CD1c-positive myeloid dendritic cell (primary cell): Measurements from ENCODE around the gene DPM2.

ENCODE experiments used
- DNase-seq: peaks from one replicate; pipeline ENCODE4 v3.0.0-alpha.2; 2016; ENCODE audit errors: extremely low spot score

The DPM2 gene

DNA sequence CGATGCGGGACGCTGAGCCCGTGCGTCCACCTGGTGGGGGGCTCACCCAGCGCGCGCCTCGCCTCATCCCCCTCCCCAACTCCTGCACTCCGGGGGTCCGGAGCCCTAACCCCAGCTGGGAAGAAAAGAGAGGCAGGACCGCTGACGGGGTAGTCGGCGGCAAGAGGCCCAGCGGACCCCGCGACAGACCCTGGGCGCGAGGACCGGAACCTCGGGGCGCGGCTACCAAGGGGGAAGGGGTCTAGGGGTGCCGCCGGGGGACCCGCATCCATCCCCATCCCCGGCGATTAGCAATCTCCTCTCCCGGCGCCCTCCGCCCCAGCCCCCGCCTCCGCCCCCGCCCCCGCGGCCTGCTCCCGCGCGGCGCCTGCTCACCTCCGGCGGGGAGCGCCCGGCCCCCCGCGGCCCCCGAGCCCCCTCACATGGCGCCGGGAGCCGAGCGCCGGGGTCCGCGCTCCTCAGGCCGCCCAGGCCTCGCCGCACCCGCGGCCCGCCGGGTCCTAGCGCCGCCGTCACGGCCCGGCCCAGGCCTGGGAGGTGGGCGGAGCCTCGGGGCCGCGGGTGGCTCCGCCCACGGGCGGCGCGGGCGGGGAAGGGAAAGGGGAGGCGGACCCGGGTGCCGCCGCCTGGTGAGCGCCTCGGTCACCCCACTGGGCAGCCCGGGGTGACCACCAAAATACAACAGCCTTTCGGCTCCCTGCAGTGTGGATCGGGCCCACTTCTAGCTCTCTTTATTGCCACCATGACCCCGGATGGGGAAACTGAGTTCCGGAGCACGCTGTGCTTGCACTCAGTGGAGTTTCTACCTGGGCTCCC is 38.3 kb downstream of the DPM2 start, which contains the start of gene ST6GALNAC6:
Gene ST6GALNAC6 (minus strand): TSS at position 476 of the 816 bp plus-strand sequence. CDS start 1,622 bp downstream, outside the sequence.
- DNase-seq, result peak; percentile 84

DNA sequence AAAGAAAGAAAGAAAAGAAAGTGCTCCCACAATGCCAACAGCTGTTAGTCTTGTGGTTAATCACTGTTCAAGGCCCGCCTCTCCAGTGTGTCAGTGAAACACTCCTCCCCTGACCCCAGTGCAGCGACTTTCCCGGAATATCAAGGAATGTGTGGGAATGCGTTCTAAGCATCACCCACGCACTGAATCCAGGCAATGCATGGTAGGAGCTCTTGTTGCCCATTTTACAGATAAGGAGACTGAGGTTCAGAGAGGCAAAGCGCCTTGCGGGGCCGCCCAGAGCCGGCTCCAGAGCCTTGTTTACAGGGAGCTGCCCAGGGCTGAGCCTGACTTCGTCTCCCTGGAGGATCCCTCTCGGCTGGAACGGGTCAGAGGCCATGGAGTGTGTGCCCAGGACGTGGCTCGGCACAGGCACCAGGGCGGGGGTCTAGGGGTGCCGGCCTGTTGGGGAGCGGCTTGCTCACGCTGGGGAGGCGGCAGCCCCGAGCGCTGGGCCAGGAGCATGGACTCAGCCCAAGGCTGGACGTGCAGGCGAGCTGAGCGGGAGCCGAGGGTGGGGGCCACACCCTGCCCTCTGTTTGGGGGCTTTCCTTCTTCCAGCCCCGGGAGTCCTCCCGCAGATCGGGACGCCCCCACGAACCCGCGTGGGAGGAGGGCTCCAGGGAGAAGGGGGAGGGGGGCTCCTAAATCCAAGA is 39.1 kb downstream of the DPM2 start:
- DNase-seq, result peak; percentile 27

GRCh38 chr9:127897193-127897692 is 40.4 kb downstream of the DPM2 start:
- peak; percentile 90 for DNase-seq

DNA sequence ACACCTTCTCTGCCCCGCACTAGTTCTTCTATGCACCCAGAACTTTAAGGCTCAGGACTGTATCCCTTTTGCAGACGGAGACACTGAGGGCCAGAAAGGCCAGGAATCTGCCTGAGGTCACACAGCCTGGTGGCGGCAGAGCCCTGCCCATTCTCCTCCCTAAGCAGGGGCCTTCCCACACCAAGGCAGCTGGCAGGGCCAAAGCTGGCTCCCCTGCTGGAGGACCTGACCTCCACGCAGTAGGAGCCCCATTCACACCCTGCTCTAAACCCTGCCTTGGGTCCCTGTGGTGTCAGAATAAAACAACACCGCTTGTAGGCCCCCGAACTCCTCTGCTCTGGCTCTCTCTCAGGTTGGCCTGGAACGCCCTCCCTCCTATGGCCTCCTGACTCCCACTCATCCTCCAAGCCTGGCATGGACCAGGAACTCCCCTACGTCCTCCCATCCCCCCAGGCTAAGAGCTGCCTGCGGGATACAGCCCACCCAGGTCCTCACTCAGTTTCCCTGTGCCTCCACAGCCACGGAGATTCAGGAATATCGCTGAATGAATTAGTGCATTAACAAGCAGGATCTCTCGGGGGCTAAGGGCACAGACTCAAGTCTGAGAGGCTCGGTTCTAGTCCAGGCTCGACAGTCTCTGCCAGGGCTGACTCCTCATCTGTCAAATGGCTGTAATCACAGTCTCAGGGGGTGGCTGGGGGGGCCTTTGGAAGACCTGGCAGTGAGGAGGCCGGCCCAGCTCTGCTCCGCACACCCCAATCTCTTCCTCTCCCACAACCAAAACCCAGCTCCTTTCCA is 41.1 kb downstream of the DPM2 start:
- DNase-seq, result no peak

- DNase-seq, result no peak
These were observed 41.8 kb downstream of the DPM2 start for GRCh38 chr9:127895811-127896210.

- no peak for DNase-seq
These were observed 44.3 kb downstream of the DPM2 start for GRCh38 chr9:127893392-127893791.

GRCh38 chr9:127892831-127893230 is 44.8 kb downstream of the DPM2 start:
- no peak for DNase-seq

DNA sequence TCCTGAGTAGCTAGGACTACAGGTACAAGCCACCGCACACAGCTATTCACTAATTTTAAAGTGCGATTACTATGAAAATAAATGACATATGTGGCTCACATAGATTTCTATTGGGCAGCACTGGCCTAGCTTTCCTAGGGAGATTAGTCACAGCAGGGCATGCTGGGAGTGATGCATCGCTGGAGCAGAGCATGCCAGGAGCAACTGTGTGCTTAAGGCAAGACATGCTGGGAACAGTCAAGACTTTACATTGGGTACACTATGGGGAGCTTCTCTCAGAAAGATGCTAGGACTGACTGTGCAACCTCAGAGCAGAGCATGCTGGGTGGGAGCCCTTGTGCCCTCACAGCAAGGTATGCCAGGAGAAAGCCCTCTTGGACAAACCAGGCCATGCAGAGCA is 47.6 kb downstream of the DPM2 start:
- no peak for DNase-seq

DNA sequence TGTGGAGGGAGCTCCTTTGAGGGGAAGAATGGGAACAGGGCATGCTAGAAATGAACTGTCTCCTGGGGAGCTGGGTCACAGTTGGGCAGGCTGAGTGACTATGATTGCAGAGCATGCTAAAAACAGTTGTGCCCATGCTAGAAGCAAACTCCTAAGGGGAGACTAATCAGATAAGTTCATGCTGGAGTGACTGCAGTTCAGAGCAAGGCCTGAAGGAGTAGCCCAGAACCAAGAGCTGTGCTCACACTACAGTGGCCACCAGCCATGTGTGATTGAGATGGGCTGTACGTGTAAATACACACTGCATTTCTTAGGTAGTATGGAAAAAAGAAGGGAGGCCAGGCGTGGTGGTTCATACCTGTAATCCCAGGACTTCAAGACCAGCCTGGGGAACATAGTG is 49.9 kb downstream of the DPM2 start:
- DNase-seq, result no peak

- DNase-seq, result no peak
These were observed 51.2 kb downstream of the DPM2 start for GRCh38 chr9:127886401-127886972.

DNA sequence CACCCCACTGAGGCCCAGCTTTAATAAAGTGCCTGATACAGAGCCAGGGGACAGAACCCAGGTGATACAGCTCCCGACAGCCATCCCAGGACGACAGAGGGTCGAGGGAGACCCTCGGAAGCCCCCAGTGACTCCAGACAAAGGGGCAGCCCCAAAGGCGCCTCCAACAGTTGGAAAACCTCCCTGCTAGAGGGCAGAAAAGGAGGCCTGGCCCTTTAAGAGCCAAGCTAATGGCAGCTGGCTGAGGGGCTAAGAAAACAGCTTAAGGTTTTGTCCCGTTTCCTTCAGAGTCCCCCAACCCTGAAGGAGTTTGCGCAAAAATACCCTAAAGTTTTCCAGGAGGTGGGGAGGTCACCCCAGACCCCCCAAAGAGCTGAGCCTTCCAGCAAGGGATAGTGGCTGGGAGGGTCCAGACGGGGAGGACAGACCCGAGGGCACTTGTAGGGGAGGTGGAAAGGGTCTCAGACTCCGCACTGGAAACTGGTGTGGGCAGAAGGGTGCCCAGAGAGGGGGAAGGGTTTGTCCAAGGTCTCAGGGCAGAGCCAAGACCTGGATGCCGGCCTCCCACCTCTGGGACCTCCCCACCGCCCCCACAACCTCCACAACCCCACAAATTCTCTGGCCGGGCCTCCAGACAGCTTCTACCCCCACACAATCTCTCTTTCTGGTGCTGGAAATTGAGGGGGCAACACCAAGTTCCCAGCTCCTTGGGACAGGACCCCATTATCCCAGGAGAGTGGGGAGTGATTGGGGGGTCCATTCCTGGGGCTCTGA is 52.0 kb downstream of the DPM2 start:
- no peak for DNase-seq
